GM18526 (cell line): ENCODE results near the gene STON2.

Experiments used
- POLR2A ChIP-seq: IDR thresholded peaks from 3 replicates; pipeline ENCODE4 v1.6.1; 2011; ENCODE audit not compliant: insufficient read length; ENCODE audit errors: extremely low read depth

Gene STON2

DNA sequence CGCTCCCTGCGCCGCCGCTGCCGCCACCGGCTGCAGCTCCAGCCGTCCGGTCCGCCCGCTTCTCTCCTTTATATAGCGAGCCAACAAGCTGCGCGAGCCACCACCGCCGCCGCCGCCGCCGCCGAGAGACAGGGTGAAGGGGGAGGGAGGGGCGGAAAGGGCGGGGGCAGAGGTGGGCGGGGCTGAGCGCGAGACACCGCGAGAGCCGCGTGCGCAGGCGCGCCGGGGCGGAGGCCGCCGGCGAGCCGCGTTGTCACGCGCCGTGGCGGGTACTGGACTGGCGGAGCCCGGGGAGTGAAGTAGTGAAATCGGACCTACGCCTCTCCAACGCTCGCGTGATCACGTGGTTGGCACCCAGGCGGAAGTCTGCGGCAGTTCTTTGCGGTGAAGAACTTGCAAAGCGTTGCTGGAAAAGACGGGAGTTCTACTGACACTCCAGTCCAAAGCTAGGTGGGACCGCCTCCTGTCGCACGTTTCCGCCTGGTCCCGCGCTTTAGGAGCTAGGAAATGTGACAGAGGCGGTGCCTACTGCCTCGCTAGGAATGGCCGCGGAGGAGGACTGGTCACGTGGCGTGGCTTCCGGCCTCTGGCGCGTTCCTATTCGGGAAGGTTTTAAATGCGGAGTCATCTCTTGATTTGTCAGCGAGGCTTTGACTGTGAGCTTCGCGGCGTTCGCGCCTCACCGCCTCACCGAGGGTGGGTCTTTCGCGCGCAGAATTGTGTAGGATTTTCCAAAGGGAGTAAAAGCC, 179.1 kb downstream of the STON2 start, which contains the start of gene GTF2A1:
GTF2A1 (minus strand) TSS at position 130 of the 749 bp plus-strand sequence. CDS start 441 bp downstream, outside the sequence.
- peak; percentile 99 for TF ChIP-seq POLR2A

GRCh38 chr14:81220580-81220829, 179.6 kb downstream of the STON2 start:
- TF ChIP-seq POLR2A: no peak

DNA sequence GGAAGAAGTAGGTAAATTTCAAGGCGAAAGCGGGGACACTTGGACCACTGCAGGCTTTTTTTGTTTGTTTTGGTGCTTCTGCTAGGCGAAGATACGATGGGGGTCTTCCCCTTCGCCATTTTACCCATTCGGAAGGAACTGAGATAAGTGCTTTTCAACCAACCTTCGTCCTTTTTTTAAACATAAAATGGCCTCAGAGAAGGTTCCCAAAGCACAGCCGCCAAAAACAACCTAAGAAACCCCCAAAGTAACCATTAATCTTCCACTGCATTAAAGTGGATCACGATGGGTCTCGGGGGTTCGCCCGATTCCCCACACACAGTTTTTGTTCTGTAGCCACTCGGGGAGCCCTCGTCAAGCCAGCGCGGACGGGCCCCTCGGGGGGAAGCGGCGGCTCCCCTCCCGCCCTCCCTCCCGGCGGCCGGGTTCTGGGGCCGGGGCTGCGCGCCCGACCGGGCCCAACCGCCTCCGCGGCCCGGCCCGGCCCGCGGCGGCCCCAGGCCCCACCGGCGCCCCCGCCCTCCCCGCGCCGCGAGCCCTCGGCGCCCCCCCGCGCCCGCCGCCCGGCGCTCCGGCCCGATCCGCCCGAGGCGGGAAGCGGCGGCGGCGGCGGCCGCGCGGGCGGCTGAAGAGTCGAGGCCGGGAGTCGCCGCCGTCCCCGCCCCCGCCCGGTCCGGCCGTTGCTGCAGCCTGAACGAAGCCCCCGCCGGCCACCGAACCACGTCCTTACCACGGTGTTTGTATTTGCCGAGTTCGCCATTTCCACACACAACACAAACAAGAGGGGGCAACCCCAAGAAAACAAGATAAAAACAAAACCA, 180.2 kb downstream of the STON2 start:
- TF ChIP-seq POLR2A: no peak

DNA sequence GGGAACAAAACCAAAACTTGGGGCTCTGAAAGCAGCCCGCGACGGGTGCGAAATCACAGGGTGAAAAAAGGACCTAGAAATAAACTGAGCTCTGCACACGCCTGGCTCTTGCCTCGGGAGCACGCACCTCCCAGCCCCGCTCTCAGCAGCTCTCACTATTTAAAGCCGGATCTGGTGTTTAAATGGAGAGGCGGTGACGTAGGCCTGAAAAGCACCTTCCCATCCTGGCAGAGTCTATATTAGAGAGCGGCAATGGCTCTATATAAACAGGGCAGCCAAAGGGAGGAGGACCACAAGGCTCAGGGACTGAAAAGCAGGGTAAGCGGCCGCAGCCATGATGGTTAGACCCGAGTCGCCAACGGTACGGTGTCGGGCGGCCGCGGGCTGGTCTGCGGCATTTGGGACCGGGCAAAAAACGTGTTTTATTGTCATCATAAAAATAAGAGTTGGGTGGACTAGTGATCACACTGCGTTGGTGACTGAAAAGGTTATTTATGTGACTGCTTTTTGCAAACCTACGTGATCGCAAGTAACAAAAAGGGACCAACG, 180.8 kb downstream of the STON2 start:
- TF ChIP-seq POLR2A: peak; percentile 98

GRCh38 chr14:81211844-81212243, 188.3 kb downstream of the STON2 start:
- TF ChIP-seq POLR2A: no peak
